Measurements from ENCODE around the gene PRR36. TPM values are rescaled to one million over a fixed set of nuclear protein-coding genes. Genes with fewer than 3 reads are reported as not detected.

The PRR36 gene
- total and polyA plus RNA-seq, 7 experiments from 2014 or later: 0.08 to 1.2 (median 0.11) TPM; not detected in 1

DNA sequence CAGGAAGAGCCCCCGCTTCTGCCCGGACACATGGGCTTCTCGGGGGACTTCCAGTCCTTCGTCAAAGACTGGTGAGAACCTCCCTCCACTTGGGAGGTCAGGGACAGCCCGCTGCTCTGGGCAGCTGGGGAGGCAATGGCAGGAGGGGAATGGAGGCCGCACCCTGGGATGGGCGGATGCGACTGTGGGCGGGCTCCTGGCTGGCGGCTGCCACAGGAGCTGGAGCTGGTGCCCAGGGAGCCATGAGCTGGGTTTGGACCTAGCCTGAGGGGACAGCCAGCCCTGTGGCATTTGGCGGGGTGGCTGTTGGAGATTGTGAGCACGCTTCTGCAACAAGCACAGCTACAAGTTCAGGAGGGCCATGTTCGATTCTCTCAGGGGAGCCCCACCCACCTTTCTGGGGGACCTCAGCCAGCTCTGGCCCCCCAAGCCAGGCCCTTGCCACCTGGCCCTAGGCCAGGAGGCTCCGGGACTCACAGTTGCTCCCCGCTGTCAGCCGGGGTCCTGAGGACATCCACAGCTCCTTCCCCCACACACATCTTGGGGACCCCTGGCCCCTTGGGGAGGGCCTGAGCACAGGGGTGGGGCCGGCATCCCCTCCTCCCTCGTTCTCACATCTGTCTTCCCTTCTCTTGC lies 37.4 kb upstream of the PRR36 start:
- Mint-ChIP-seq H3K36me3 (peaks cover 4 to 20% (median 8%) of the 10 kb centered on the region in 5 donors), H3K9me3 (peaks cover 0 to 2% (median 0%) of the 10 kb centered on the region in 11 donors), H3K4me3 (no peak overlapping the region), H3K27me3 (peaks cover 0 to 13% (median 8%) of the 10 kb centered on the region in 5 donors), H3K27ac (peak overlapping the region in 1 of 9 donors; percentile 52), H3K4me1 (peaks cover 0 to 19% (median 13%) of the 10 kb centered on the region in 7 donors)
- H3K27ac ChIP-seq (ENCODE audit: low read depth, low read length): no peak overlapping the region
- H3K4me3 ChIP-seq (ENCODE audit: low read length): no peak overlapping the region
- H3K36me3 ChIP-seq (ENCODE audit: control insufficient read depth in 2 of 3, insufficient read depth in 3 of 3, low read length in 3 of 3): peaks cover 0 to 51% (median 4%) of the 10 kb centered on the region in 3 experiments
- peaks cover 0 to 3% of the 10 kb centered on the region in 2 donors for H3K27me3 ChIP-seq (ENCODE audit: control insufficient read depth in 2 of 2, insufficient read depth in 2 of 2, low read length in 2 of 2)
- intact Hi-C loops (cut with micrococcal nuclease): loop anchor here in 1 of 2 donors (10.0 kb wide), 1 partner anchor 1797 kb away; the partner anchor contains the start of gene RFX2
- H3K4me1 ChIP-seq (ENCODE audit: control insufficient read depth in 2 of 2, insufficient read depth in 2 of 2, low read length in 2 of 2): peaks cover 0 to 4% of the 10 kb centered on the region in 2 donors
- H3K9me3 ChIP-seq (ENCODE audit: control insufficient read depth in 2 of 3, low read length in 3 of 3): no peaks in the 10 kb centered on the region
- CTCF ChIA-PET: interaction anchor here (0.5 to 0.7 kb wide), 3 partner anchors 15 to 1156 kb away, joined by 4 to 7 read pairs (median 4); no protein-coding TSS in a partner anchor
- ATAC-seq (no peak), DNase-seq (no peak)
- POLR2A ChIA-PET: interaction anchor here (1.0 to 1.6 kb wide), 2 partner anchors 9 kb away, joined by 3 to 8 read pairs; partner anchors contain the start of gene SNAPC2

- peaks cover 0 to under 1% (median 0%) of the 10 kb centered on the region in 11 donors for H3K9me3 Mint-ChIP-seq
- DNase-seq (no peak), ATAC-seq (no peak)
- Histone ChIP-seq H3K4me3 (ENCODE audit: low read length) (no peak overlapping the region), H3K9me3 (ENCODE audit: control insufficient read depth in 2 of 3, low read length in 3 of 3) (no peaks in the 10 kb centered on the region), H3K36me3 (ENCODE audit: control insufficient read depth in 2 of 3, insufficient read depth in 3 of 3, low read length in 3 of 3) (peaks cover 0 to 59% (median 4%) of the 10 kb centered on the region in 3 experiments), H3K27me3 (ENCODE audit: control insufficient read depth in 2 of 2, insufficient read depth in 2 of 2, low read length in 2 of 2) (peaks cover 0 to 3% of the 10 kb centered on the region in 2 donors), H3K27ac (ENCODE audit: low read depth, low read length) (no peak overlapping the region), H3K4me1 (ENCODE audit: control insufficient read depth in 2 of 2, insufficient read depth in 2 of 2, low read length in 2 of 2) (peaks cover 1 to 3% of the 10 kb centered on the region in 2 donors)
- no peak overlapping the region for H3K27ac Mint-ChIP-seq
- H3K27me3 Mint-ChIP-seq: peaks cover 0 to 11% (median 3%) of the 10 kb centered on the region in 5 donors
- no peak overlapping the region for H3K4me3 Mint-ChIP-seq
- ChIA-PET CTCF (interaction anchor here (0.5 to 0.6 kb wide), 2 partner anchors 11 to 85 kb away, joined by 3 to 7 read pairs; no protein-coding TSS in a partner anchor), POLR2A (no interaction called here)
- intact Hi-C loops (cut with micrococcal nuclease): loop anchor here in 1 of 2 donors (10.0 kb wide), 1 partner anchor 1796 kb away; the partner anchor contains the start of gene RFX2
- peaks cover 2 to 24% (median 12%) of the 10 kb centered on the region in 7 donors for H3K4me1 Mint-ChIP-seq
- H3K36me3 Mint-ChIP-seq: peaks cover 4 to 22% (median 10%) of the 10 kb centered on the region in 5 donors
Measured at GRCh38 chr19:7910321-7911161, 36.4 kb upstream of the PRR36 start.

GRCh38 chr19:7909471-7910067 lies 35.4 kb upstream of the PRR36 start:
- Mint-ChIP-seq H3K9me3 (peaks cover 0 to 2% (median 0%) of the 10 kb centered on the region in 11 donors), H3K27me3 (peaks cover 0 to 4% (median 0%) of the 10 kb centered on the region in 5 donors), H3K4me3 (no peak overlapping the region), H3K4me1 (peaks cover 12 to 31% (median 20%) of the 10 kb centered on the region in 7 donors), H3K27ac (no peak overlapping the region), H3K36me3 (peaks cover 5 to 29% (median 10%) of the 10 kb centered on the region in 5 donors)
- peaks cover 0 to 63% (median 4%) of the 10 kb centered on the region in 3 experiments for H3K36me3 ChIP-seq (ENCODE audit: control insufficient read depth in 2 of 3, insufficient read depth in 3 of 3, low read length in 3 of 3)
- intact Hi-C loops (cut with micrococcal nuclease): loop anchor here in 1 of 2 donors (10.0 kb wide), 1 partner anchor 1795 kb away; the partner anchor contains the start of gene RFX2
- H3K9me3 ChIP-seq (ENCODE audit: control insufficient read depth in 2 of 3, low read length in 3 of 3): no peaks in the 10 kb centered on the region
- no peaks in the 10 kb centered on the region for H3K27me3 ChIP-seq (ENCODE audit: control insufficient read depth in 2 of 2, insufficient read depth in 2 of 2, low read length in 2 of 2)
- peaks cover 11 to 12% of the 10 kb centered on the region in 2 donors for H3K4me1 ChIP-seq (ENCODE audit: control insufficient read depth in 2 of 2, insufficient read depth in 2 of 2, low read length in 2 of 2)
- ATAC-seq: no peak
- ChIA-PET CTCF (no interaction called here), POLR2A (no interaction called here)
- DNase-seq: no peak
- no peak overlapping the region for H3K27ac ChIP-seq (ENCODE audit: low read depth, low read length)
- H3K4me3 ChIP-seq (ENCODE audit: low read length): no peak overlapping the region

GRCh38 chr19:7908742-7909461 lies 34.7 kb upstream of the PRR36 start:
- H3K4me3 Mint-ChIP-seq: no peak overlapping the region
- CTCF ChIA-PET: interaction anchor here (1.3 kb wide), 1 partner anchor 9 kb away, joined by 3 read pairs; no protein-coding TSS in a partner anchor
- Histone ChIP-seq H3K27ac (ENCODE audit: low read depth, low read length) (no peak overlapping the region), H3K4me3 (ENCODE audit: low read length) (no peak overlapping the region), H3K9me3 (ENCODE audit: control insufficient read depth in 2 of 3, low read length in 3 of 3) (no peaks in the 10 kb centered on the region), H3K36me3 (ENCODE audit: control insufficient read depth in 2 of 3, insufficient read depth in 3 of 3, low read length in 3 of 3) (peaks cover 0 to 63% (median 4%) of the 10 kb centered on the region in 3 experiments), H3K4me1 (ENCODE audit: control insufficient read depth in 2 of 2, insufficient read depth in 2 of 2, low read length in 2 of 2) (peaks cover 15 to 17% of the 10 kb centered on the region in 2 donors), H3K27me3 (ENCODE audit: control insufficient read depth in 2 of 2, insufficient read depth in 2 of 2, low read length in 2 of 2) (no peaks in the 10 kb centered on the region)
- no peak overlapping the region for H3K27ac Mint-ChIP-seq
- H3K4me1 Mint-ChIP-seq: peaks cover 12 to 33% (median 21%) of the 10 kb centered on the region in 7 donors
- POLR2A ChIA-PET: interaction anchor here (0.6 to 1.6 kb wide), 2 partner anchors 11 to 19 kb away, joined by 4 to 8 read pairs; partner anchors contain the start of gene SNAPC2
- no peaks in the 10 kb centered on the region for H3K27me3 Mint-ChIP-seq
- ATAC-seq (no peak), DNase-seq (no peak)
- intact Hi-C loops (cut with micrococcal nuclease): no loop called here
- peaks cover 5 to 29% (median 11%) of the 10 kb centered on the region in 5 donors for H3K36me3 Mint-ChIP-seq
- peaks cover 0 to 2% (median 0%) of the 10 kb centered on the region in 11 donors for H3K9me3 Mint-ChIP-seq

- no peak overlapping the region for H3K4me3 ChIP-seq (ENCODE audit: low read length)
- Mint-ChIP-seq H3K27ac (no peak overlapping the region), H3K4me1 (peaks cover 12 to 33% (median 25%) of the 10 kb centered on the region in 7 donors), H3K9me3 (peaks cover 0 to 5% (median 0%) of the 10 kb centered on the region in 11 donors), H3K4me3 (peak overlapping the region in 1 of 10 donors; percentile 23), H3K27me3 (peaks cover 0 to 3% (median 0%) of the 10 kb centered on the region in 5 donors), H3K36me3 (peaks cover 5 to 29% (median 12%) of the 10 kb centered on the region in 5 donors)
- DNase-seq (no peak), ATAC-seq (no peak)
- intact Hi-C loops (cut with micrococcal nuclease): no loop called here
- H3K4me1 ChIP-seq (ENCODE audit: control insufficient read depth in 2 of 2, insufficient read depth in 2 of 2, low read length in 2 of 2): peaks cover 15 to 17% of the 10 kb centered on the region in 2 donors
- ChIA-PET CTCF (interaction anchor here (1.3 kb wide), 1 partner anchor 10 kb away, joined by 3 read pairs; no protein-coding TSS in a partner anchor), POLR2A (interaction anchor here (0.6 to 1.6 kb wide), 3 partner anchors 12 to 247 kb away, joined by 3 to 8 read pairs (median 4); partner anchors contain the start of gene SNAPC2)
- no peaks in the 10 kb centered on the region for H3K27me3 ChIP-seq (ENCODE audit: control insufficient read depth in 2 of 2, insufficient read depth in 2 of 2, low read length in 2 of 2)
- no peaks in the 10 kb centered on the region for H3K9me3 ChIP-seq (ENCODE audit: control insufficient read depth in 2 of 3, low read length in 3 of 3)
- H3K27ac ChIP-seq (ENCODE audit: low read depth, low read length): no peak overlapping the region
- peaks cover 0 to 62% (median 4%) of the 10 kb centered on the region in 3 experiments for H3K36me3 ChIP-seq (ENCODE audit: control insufficient read depth in 2 of 3, insufficient read depth in 3 of 3, low read length in 3 of 3)
Measured at GRCh38 chr19:7908078-7908699, 34.0 kb upstream of the PRR36 start.
